HepG2 (cell line): ENCODE results near the gene RAP1GAP2. TPM values are rescaled to one million over a fixed set of nuclear protein-coding genes. Genes with fewer than 3 reads are reported as not detected.

ENCODE experiments used
- ARHGAP35 ChIP-seq: sonication (generic); formaldehyde crosslinking; IDR thresholded peaks from 2 replicates; pipeline ENCODE4 v1.9.0; 2022; ENCODE audit warnings: mild to moderate bottlenecking, inconsistent platforms, moderate library complexity, missing genetic modification reagents, borderline replicate concordance
- ATF1 ChIP-seq: IDR thresholded peaks from 2 replicates; pipeline ENCODE4 v1.6.1; 2016; ENCODE audit warnings: mild to moderate bottlenecking, control low read depth
- ISX ChIP-seq: sonication (generic); formaldehyde crosslinking; conservative IDR thresholded peaks from 2 replicates; pipeline ENCODE4 v1.5.0; 2020; ENCODE audit warnings: missing genetic modification reagents
- MTA3 ChIP-seq: sonication (generic); formaldehyde crosslinking; IDR thresholded peaks from 2 replicates; pipeline ENCODE4 v1.4.0; 2020; ENCODE audit warnings: missing genetic modification reagents
- PAF1 ChIP-seq: IDR thresholded peaks from 2 replicates; pipeline ENCODE4 v1.6.1; 2016; ENCODE audit warnings: missing genetic modification reagents, missing compliant biosample characterization
- SATB2 ChIP-seq: sonication (generic); formaldehyde crosslinking; IDR thresholded peaks from 2 replicates; pipeline ENCODE4 v1.5.0; 2020; ENCODE audit warnings: missing genetic modification reagents
- SIN3A ChIP-seq: IDR thresholded peaks from 2 replicates; pipeline ENCODE4 v1.6.1; 2011; ENCODE audit warnings: low read depth, mild to moderate bottlenecking, control low read depth, low read length, borderline replicate concordance
- SSRP1 ChIP-seq: IDR thresholded peaks from 2 replicates; pipeline ENCODE4 v1.6.1; 2016; ENCODE audit warnings: control low read depth
- TAF1 ChIP-seq: sonication (generic); formaldehyde crosslinking; IDR thresholded peaks from 2 replicates; pipeline ENCODE4 v1.4.0; 2020; ENCODE audit warnings: missing genetic modification reagents
- TBL1XR1 ChIP-seq: fragments of 150-350 bp; IDR thresholded peaks from 2 replicates; pipeline ENCODE4 v1.6.1; 2014; ENCODE audit warnings: borderline replicate concordance, low read length; ENCODE audit not compliant: partially characterized antibody
- ZNF234 ChIP-seq: sonication (generic); formaldehyde crosslinking; conservative IDR thresholded peaks from 2 replicates; pipeline ENCODE4 v1.5.1; 2020; ENCODE audit warnings: mild to moderate bottlenecking, missing genetic modification reagents
- ZNF263 ChIP-seq: sonication (generic); formaldehyde crosslinking; IDR thresholded peaks from 2 replicates; pipeline ENCODE4 v1.4.0; 2020; ENCODE audit warnings: missing genetic modification reagents
- ZNF343 ChIP-seq: sonication (generic); formaldehyde crosslinking; IDR thresholded peaks from 2 replicates; pipeline ENCODE4 v1.4.0; 2020; ENCODE audit warnings: mild to moderate bottlenecking, missing genetic modification reagents
- ZNF354B ChIP-seq: sonication (generic); formaldehyde crosslinking; IDR thresholded peaks from 2 replicates; pipeline ENCODE4 v1.8.0; 2022; ENCODE audit warnings: mild to moderate bottlenecking, missing genetic modification reagents
- ZNF703 ChIP-seq: sonication (generic); formaldehyde crosslinking; IDR thresholded peaks from 2 replicates; pipeline ENCODE4 v1.5.1; 2020; ENCODE audit warnings: missing genetic modification reagents, mild to moderate bottlenecking, moderate library complexity, borderline replicate concordance
- ZNF782 ChIP-seq: sonication (generic); formaldehyde crosslinking; IDR thresholded peaks from 2 replicates; pipeline ENCODE4 v1.4.0; 2020; ENCODE audit warnings: missing genetic modification reagents, mild to moderate bottlenecking, borderline replicate concordance
- ZSCAN30 ChIP-seq: sonication (generic); formaldehyde crosslinking; IDR thresholded peaks from 2 replicates; pipeline ENCODE4 v1.5.0; 2020; ENCODE audit warnings: mild to moderate bottlenecking, missing genetic modification reagents
- polyA plus RNA-seq, 8 experiments: library from polyadenylated mRNA; depleted of rRNA in 3 of 8; stranded (reverse) in 7 of 8; unstranded in 1 of 8; fragments of >200 nt; fragmentation: Illumina TruSeq in 4 of 8; extraction: Trizol in 4 of 8; gene quantifications; 2 replicates each; pipeline versions ENCODE4 v1.2.1 to v1.2.3, GENCODE V29; 2011 to 2016; ENCODE audit warnings: low read depth in 4 of 8, missing spikeins in 1 of 8, mixed read lengths in 1 of 8; ENCODE audit not compliant: insufficient read depth in 1 of 8
- total RNA-seq, 5 experiments: library from RNA; depleted of rRNA; stranded (reverse); fragments of >200 nt; fragmentation: Illumina TruSeq; extraction: Trizol; gene quantifications; 2 replicates each; pipeline ENCODE4 v1.2.3, GENCODE V29; 2016; ENCODE audit warnings: low read depth in 1 of 5
- TF ChIP-seq, protein P1 (sequence below): sonication (generic); formaldehyde crosslinking; IDR thresholded peaks from 2 replicates; pipeline ENCODE4 v1.9.0; 2021; ENCODE audit warnings: missing genetic modification reagents, borderline replicate concordance
- TF ChIP-seq, protein P2 (sequence below): sonication (generic); formaldehyde crosslinking; IDR thresholded peaks from 2 replicates; pipeline ENCODE4 v1.5.0; 2020; ENCODE audit warnings: mild to moderate bottlenecking, missing genetic modification reagents
- TF ChIP-seq, protein P3 (sequence below): sonication (generic); formaldehyde crosslinking; IDR thresholded peaks from 2 replicates; pipeline ENCODE4 v1.4.0; 2020; ENCODE audit warnings: missing genetic modification reagents, mild to moderate bottlenecking, borderline replicate concordance
- TF ChIP-seq, protein P4 (sequence below): sonication (generic); formaldehyde crosslinking; IDR thresholded peaks from 2 replicates; pipeline ENCODE4 v1.8.0; 2022; ENCODE audit warnings: mild to moderate bottlenecking, missing genetic modification reagents, moderate library complexity

The RAP1GAP2 gene
- total and polyA plus RNA-seq, 2 of the 13 experiments (the other 11 are each of a cell fraction or from before 2014, with no cell fraction given), result 10.9 to 12.0 TPM

DNA sequence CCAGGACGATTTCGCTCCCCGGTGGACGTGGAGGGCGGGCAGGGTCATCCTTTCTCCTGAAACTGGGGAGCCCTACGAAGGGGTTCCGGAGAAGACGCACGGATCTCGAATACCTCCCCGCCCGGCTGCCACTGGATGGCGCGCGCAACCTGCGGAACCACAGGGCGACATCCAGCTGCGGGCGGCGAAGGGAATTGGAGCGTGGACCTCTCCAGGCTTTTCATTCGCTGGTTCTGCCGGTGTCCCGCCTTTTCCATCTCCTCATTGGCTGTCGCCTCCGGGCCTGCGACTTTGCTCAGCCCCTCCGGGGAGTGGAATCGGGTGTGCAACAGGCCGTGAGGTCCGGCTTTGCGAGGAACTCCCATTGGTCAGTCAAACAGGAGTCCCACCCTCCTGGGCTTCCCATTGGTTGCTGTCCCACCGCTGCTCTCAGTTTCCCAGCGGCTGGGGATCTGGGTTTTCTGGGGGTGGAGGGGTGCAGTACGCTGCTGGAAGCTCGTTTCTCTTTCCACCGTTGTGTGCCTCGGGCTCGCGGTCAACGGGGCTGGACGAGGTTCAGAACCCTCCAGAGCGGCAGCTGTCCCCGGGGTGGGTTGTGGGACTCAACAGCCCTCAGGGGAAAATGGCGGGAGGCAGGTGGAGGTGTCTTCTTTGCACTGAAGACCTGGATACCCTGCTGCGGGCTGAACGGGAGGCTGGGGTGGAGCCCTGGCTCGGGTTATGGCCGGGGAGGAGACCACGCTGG lies 252.7 kb downstream of the RAP1GAP2 start (continued):
- TF ChIP-seq, protein P1, sequence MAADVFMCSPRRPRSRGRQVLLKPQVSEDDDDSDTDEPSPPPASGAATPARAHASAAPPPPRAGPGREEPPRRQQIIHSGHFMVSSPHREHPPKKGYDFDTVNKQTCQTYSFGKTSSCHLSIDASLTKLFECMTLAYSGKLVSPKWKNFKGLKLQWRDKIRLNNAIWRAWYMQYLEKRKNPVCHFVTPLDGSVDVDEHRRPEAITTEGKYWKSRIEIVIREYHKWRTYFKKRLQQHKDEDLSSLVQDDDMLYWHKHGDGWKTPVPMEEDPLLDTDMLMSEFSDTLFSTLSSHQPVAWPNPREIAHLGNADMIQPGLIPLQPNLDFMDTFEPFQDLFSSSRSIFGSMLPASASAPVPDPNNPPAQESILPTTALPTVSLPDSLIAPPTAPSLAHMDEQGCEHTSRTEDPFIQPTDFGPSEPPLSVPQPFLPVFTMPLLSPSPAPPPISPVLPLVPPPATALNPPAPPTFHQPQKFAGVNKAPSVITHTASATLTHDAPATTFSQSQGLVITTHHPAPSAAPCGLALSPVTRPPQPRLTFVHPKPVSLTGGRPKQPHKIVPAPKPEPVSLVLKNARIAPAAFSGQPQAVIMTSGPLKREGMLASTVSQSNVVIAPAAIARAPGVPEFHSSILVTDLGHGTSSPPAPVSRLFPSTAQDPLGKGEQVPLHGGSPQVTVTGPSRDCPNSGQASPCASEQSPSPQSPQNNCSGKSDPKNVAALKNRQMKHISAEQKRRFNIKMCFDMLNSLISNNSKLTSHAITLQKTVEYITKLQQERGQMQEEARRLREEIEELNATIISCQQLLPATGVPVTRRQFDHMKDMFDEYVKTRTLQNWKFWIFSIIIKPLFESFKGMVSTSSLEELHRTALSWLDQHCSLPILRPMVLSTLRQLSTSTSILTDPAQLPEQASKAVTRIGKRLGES (CRISPR knock-in tag), result no peak
- TF ChIP-seq TAF1 (no peak), ZNF343 (CRISPR knock-in tag) (peak; percentile 46; the same call in 1 of the 2 replicates), ZNF354B (no peak), SATB2 (CRISPR knock-in tag) (no peak), ZNF782 (CRISPR knock-in tag) (no peak), PAF1 (no peak), MTA3 (CRISPR knock-in tag) (no peak), ISX (CRISPR knock-in tag) (no peak), ZNF234 (CRISPR knock-in tag) (no peak), ZNF703 (CRISPR knock-in tag) (no peak), ARHGAP35 (CRISPR knock-in tag) (no peak), ZNF263 (CRISPR knock-in tag) (no peak), ATF1 (CRISPR knock-in tag) (peak; percentile 52; the same call in 1 of the 2 replicates), SSRP1 (CRISPR knock-in tag) (no peak), ZSCAN30 (CRISPR knock-in tag) (0 out of 2 replicates have a peak, but pooled peaks have one; percentile 47), SIN3A (no peak), TBL1XR1 (peak; percentile 44)
- TF ChIP-seq, protein P2, sequence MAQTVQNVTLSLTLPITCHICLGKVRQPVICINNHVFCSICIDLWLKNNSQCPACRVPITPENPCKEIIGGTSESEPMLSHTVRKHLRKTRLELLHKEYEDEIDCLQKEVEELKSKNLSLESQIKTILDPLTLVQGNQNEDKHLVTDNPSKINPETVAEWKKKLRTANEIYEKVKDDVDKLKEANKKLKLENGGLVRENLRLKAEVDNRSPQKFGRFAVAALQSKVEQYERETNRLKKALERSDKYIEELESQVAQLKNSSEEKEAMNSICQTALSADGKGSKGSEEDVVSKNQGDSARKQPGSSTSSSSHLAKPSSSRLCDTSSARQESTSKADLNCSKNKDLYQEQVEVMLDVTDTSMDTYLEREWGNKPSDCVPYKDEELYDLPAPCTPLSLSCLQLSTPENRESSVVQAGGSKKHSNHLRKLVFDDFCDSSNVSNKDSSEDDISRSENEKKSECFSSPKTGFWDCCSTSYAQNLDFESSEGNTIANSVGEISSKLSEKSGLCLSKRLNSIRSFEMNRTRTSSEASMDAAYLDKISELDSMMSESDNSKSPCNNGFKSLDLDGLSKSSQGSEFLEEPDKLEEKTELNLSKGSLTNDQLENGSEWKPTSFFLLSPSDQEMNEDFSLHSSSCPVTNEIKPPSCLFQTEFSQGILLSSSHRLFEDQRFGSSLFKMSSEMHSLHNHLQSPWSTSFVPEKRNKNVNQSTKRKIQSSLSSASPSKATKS (CRISPR knock-in tag), result no peak
- TF ChIP-seq, protein P3, sequence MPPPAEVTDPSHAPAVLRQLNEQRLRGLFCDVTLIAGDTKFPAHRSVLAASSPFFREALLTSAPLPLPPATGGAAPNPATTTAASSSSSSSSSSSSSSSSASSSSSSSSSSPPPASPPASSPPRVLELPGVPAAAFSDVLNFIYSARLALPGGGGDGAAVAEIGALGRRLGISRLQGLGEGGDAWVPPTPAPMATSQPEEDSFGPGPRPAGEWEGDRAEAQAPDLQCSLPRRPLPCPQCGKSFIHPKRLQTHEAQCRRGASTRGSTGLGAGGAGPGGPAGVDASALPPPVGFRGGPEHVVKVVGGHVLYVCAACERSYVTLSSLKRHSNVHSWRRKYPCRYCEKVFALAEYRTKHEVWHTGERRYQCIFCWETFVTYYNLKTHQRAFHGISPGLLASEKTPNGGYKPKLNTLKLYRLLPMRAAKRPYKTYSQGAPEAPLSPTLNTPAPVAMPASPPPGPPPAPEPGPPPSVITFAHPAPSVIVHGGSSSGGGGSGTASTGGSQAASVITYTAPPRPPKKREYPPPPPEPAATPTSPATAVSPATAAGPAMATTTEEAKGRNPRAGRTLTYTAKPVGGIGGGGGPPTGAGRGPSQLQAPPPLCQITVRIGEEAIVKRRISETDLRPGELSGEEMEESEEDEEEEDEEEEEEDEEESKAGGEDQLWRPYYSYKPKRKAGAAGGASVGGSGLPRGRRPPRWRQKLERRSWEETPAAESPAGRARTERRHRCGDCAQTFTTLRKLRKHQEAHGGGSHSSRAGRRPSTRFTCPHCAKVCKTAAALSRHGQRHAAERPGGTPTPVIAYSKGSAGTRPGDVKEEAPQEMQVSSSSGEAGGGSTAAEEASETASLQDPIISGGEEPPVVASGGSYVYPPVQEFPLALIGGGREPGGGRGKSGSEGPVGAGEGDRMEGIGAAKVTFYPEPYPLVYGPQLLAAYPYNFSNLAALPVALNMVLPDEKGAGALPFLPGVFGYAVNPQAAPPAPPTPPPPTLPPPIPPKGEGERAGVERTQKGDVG (CRISPR knock-in tag), result peak; percentile 86; the same call in 1 of the 2 replicates
- TF ChIP-seq, protein P4, sequence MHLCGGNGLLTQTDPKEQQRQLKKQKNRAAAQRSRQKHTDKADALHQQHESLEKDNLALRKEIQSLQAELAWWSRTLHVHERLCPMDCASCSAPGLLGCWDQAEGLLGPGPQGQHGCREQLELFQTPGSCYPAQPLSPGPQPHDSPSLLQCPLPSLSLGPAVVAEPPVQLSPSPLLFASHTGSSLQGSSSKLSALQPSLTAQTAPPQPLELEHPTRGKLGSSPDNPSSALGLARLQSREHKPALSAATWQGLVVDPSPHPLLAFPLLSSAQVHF (CRISPR knock-in tag), result no peak
